Measurements from ENCODE around the gene ANKMY1.

The ANKMY1 gene

DNA sequence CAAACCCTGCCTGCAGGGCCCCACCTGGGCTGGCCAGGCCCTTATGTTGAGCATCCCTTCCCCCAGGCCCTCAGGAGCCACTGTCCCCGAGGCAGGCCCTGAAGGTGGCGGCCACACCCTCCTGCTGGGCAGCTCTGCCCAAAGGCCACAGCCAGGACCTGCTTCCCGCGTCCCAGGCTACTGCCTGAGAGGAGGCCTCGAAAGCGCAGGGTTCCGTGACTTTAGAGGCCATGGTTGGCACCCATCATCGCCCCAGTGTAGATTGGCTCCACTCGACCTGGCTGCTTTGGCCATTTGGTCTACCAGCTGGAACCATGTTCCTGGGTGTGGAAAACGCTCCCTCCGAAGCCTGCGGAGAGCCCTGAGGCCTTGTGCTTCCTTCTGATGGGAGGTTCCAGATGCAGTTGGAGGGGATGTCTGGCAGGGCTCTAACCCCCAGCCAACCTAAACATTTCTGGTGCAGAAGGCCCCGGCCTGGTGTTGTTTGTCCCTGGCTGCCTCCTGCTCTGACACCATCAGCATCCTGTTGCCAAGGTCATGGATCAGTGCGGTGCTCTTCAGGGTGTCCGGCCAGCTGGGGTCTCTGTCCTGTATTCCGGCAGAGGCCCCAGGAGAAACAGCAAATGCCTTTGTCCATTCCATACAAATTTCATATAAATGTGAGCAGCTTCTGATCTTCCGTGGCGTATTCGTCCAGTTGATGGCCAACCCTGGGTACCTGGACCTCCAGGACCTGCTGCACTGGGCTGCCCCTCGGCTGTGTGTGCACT lies 43.5 kb upstream of the ANKMY1 start:
- H3K27ac ChIP-seq (ENCODE audit: low read depth, low read length): no peak overlapping the region
- H3K36me3 ChIP-seq (ENCODE audit: insufficient read depth, low read length): peaks cover 8% of the 10 kb centered on the region; the same call in 1 of the 2 replicates
- no peaks in the 10 kb centered on the region for H3K4me1 ChIP-seq (ENCODE audit: insufficient read depth, low read length)
- H3K9ac ChIP-seq (ENCODE audit: low read depth, low read length): no peak overlapping the region
- H3K27me3 ChIP-seq (ENCODE audit: insufficient read depth, low read length): no peaks in the 10 kb centered on the region
- no peaks in the 10 kb centered on the region for H3K9me3 ChIP-seq (ENCODE audit: insufficient read depth, low read depth, low read length)
- H3K4me3 ChIP-seq (ENCODE audit: low read length): no peak overlapping the region
- 88% methylated on average over 20 of the region's 20 CpGs for WGBS

DNA sequence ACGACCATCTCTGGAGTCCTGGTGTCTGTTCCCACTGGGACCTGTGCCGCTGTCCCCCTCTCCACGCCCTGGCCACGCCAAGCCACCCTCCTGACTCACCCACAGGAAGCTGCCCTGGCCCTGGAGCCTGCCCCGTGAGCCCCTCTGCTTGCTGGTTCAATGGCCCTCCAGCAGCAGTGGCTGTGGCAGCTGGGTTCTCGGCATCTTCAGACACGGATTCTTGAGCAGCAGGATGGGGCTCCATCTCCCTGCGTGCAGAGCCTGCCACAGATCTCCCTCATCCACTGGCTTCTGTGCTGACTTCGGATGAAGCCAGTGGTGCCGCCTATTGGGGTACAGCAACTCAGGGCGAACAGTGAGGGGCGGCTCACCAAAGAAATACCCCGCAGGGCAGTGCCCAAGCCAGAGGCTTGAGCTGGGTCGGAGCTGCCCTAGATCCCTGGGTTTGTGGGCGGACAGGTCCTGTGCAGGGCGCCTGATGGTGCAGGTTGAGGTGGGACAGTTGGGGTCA lies 42.7 kb upstream of the ANKMY1 start:
- Histone ChIP-seq H3K27ac (ENCODE audit: low read depth, low read length) (no peak overlapping the region), H3K9me3 (ENCODE audit: insufficient read depth, low read depth, low read length) (no peaks in the 10 kb centered on the region), H3K4me1 (ENCODE audit: insufficient read depth, low read length) (no peaks in the 10 kb centered on the region), H3K4me3 (ENCODE audit: low read length) (no peak overlapping the region), H3K27me3 (ENCODE audit: insufficient read depth, low read length) (no peaks in the 10 kb centered on the region), H3K36me3 (ENCODE audit: insufficient read depth, low read length) (peaks cover 8% of the 10 kb centered on the region; the same call in 1 of the 2 replicates), H3K9ac (ENCODE audit: low read depth, low read length) (no peak overlapping the region)
- WGBS: 95% methylated on average over 16 of the region's 16 CpGs

DNA sequence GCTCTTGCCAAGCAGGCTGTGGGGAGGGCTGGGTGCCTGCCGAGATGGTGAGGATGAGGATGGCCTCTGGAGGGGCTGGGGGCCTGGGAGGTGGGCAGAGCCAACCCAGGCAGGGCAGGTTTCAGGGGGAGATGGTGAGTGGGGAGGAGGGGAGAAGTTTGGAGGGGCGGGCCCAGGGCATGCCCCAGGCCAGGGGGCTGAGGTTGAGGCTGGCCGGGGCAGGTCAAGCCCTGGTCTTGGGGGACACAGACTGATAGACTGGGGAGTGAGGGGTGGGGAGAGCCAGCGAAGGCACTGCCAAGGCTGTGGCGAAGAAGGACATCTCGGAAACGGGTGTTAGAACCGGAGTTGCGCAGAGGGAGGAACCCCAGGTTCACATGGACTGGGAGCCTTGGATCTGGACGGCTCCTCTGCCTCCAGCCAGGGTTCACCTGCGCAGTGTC lies 41.4 kb upstream of the ANKMY1 start:
- Histone ChIP-seq H3K4me1 (ENCODE audit: insufficient read depth, low read length) (no peaks in the 10 kb centered on the region), H3K27ac (ENCODE audit: low read depth, low read length) (no peak overlapping the region), H3K9me3 (ENCODE audit: insufficient read depth, low read depth, low read length) (no peaks in the 10 kb centered on the region), H3K27me3 (ENCODE audit: insufficient read depth, low read length) (no peaks in the 10 kb centered on the region), H3K9ac (ENCODE audit: low read depth, low read length) (no peak overlapping the region), H3K4me3 (ENCODE audit: low read length) (no peak overlapping the region), H3K36me3 (ENCODE audit: insufficient read depth, low read length) (peaks cover 8% of the 10 kb centered on the region; the same call in 1 of the 2 replicates)
- WGBS: 92% methylated on average over 11 of the region's 11 CpGs

DNA sequence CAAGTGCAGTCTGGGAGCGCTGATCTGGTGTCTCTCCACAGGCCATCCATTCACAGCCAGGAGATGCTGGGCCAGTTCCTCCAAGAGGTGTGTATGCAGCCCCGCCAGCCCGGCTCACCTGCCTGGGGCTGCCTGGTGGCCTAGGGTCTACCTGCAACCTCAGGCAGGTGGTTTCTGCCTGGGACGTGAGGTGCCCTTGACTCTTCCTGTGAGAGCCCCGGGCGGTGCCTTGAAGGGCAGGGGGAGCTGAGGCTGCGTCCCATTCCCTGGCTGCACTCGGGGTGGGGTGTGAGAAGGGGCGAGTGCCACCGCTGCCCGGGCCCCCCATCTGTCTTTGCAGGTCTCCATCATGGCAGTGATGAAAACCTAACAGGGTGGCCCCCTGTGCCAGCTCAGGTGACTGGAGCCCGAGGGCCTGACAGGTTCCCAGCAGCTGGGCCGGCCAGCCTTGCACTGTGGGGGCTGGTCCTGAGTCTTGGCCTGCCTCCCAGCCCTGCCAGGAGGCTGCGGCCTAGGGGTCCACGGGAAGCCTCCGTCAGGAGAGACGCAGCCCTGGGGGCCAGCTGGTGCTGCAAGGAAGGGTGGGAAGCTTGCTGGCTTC lies 40.6 kb upstream of the ANKMY1 start:
- H3K4me3 ChIP-seq (ENCODE audit: low read length): no peak overlapping the region
- H3K27me3 ChIP-seq (ENCODE audit: insufficient read depth, low read length): no peaks in the 10 kb centered on the region
- H3K4me1 ChIP-seq (ENCODE audit: insufficient read depth, low read length): no peaks in the 10 kb centered on the region
- no peak overlapping the region for H3K9ac ChIP-seq (ENCODE audit: low read depth, low read length)
- H3K9me3 ChIP-seq (ENCODE audit: insufficient read depth, low read depth, low read length): no peaks in the 10 kb centered on the region
- peaks cover 9% of the 10 kb centered on the region; the same call in 1 of the 2 replicates for H3K36me3 ChIP-seq (ENCODE audit: insufficient read depth, low read length)
- H3K27ac ChIP-seq (ENCODE audit: low read depth, low read length): no peak overlapping the region
- 94% methylated on average over 17 of the region's 17 CpGs for WGBS

DNA sequence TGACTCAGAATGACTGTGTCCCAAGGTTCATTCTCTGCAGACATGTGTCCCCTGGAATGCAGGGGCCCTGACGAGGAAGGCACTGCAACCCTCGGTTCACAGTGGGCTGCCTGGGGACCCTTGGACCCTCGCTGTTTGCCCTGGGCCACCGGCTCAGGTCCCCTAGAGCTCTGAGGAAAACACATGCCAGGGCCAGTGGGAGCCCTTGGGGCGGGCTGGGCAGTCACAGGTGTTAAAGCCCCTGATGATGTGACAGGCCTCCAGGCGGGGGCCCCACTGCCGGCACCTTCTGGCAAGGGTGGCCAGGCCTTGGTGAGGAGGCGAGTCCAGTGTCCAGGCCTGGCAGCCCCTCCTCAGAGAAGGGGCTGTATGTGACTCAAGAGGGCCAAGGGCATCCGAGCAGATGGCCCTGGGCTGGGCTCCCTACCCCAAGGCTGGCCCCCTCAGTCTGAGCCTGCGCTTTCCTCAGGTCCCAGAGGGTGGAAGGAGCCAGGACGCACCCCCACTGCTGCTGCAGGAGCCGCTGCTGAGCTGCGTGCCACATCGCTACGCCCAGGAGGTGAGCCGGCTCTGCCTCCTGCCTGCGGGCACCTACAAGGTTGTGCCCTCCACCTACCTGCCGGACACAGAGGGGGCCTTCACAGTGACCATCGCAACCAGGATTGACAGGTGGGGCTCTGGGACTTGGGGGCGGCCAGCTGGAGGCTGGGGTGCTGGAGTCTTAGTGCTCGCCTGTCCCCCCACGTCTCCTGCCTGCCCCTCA lies 39.8 kb upstream of the ANKMY1 start:
- H3K4me3 ChIP-seq (ENCODE audit: low read length): no peak overlapping the region
- H3K9ac ChIP-seq (ENCODE audit: low read depth, low read length): no peak overlapping the region
- no peaks in the 10 kb centered on the region for H3K4me1 ChIP-seq (ENCODE audit: insufficient read depth, low read length)
- 94% methylated on average over 22 of the region's 22 CpGs for WGBS
- H3K27ac ChIP-seq (ENCODE audit: low read depth, low read length): no peak overlapping the region
- H3K9me3 ChIP-seq (ENCODE audit: insufficient read depth, low read depth, low read length): no peaks in the 10 kb centered on the region
- H3K36me3 ChIP-seq (ENCODE audit: insufficient read depth, low read length): peaks cover 11% of the 10 kb centered on the region; the same call in 1 of the 2 replicates
- H3K27me3 ChIP-seq (ENCODE audit: insufficient read depth, low read length): no peaks in the 10 kb centered on the region

DNA sequence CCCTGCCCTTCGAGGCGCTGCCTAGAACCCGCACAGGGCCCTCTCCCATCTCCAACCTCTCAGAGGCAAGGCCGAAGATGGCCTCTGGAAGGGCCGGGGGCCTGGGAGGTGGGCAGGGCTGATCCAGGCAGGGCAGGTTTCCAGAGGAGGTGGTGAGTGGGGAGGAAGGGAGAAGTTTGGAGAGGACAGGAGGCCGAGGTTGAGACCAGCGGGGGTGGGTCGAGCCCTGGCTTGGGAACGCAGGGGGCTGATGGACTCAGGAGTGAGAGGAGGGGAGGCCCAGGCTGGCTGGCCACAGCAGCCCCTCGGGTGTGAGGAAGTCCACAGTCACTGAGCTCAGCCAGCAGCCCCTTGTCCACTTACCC lies 39.2 kb upstream of the ANKMY1 start:
- peaks cover 16% of the 10 kb centered on the region for H3K36me3 ChIP-seq (ENCODE audit: insufficient read depth, low read length)
- H3K9me3 ChIP-seq (ENCODE audit: insufficient read depth, low read depth, low read length): no peaks in the 10 kb centered on the region
- no peak overlapping the region for H3K9ac ChIP-seq (ENCODE audit: low read depth, low read length)
- no peaks in the 10 kb centered on the region for H3K4me1 ChIP-seq (ENCODE audit: insufficient read depth, low read length)
- H3K27me3 ChIP-seq (ENCODE audit: insufficient read depth, low read length): no peaks in the 10 kb centered on the region
- 94% methylated on average over 10 of the region's 10 CpGs for whole genome bisulfite sequencing
- H3K4me3 ChIP-seq (ENCODE audit: low read length): no peak overlapping the region
- H3K27ac ChIP-seq (ENCODE audit: low read depth, low read length): no peak overlapping the region

DNA sequence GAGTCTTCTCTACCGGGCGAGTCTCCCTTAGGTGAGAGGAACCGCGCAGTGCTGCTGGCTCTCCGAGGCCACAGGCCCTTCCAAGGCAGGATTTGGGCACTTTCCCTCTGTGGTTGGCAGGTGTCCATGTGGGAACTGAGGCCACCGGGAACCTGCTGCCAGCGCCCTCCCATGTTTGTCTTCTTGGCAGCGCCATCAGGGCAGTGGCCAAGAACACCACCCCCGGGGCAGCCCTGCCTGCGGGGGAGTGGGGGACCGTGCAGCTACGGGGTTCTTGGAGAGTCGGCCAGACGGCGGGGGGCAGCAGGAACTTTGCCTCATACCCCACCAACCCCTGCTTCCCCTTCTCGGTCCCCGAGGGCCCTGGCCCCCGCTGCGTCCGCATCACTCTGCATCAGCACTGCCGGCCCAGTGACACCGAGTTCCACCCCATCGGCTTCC lies 38.7 kb upstream of the ANKMY1 start:
- H3K9me3 ChIP-seq (ENCODE audit: insufficient read depth, low read depth, low read length): no peaks in the 10 kb centered on the region
- H3K36me3 ChIP-seq (ENCODE audit: insufficient read depth, low read length): peaks cover 16% of the 10 kb centered on the region
- H3K27me3 ChIP-seq (ENCODE audit: insufficient read depth, low read length): no peaks in the 10 kb centered on the region
- no peak overlapping the region for H3K27ac ChIP-seq (ENCODE audit: low read depth, low read length)
- H3K9ac ChIP-seq (ENCODE audit: low read depth, low read length): no peak overlapping the region
- H3K4me1 ChIP-seq (ENCODE audit: insufficient read depth, low read length): no peaks in the 10 kb centered on the region
- WGBS: 94% methylated on average over 23 of the region's 23 CpGs
- no peak overlapping the region for H3K4me3 ChIP-seq (ENCODE audit: low read length)

DNA sequence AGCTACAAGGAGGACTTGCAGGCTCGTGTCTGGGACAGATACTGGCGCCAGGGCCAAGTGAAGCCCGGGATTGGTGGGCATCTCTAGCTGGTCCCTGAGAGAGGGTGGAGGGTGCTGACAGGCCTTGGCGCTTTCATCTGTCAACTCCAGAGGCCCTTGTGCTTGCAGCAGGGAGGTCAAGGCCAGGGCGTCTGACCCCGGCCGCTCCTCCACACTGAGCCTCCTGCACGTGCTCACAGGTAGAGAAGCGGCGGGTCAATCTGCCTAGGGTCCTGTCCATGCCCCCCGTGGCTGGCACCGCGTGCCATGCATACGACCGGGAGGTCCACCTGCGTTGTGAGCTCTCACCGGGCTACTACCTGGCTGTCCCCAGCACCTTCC lies 38.3 kb upstream of the ANKMY1 start:
- peaks cover 16% of the 10 kb centered on the region for H3K36me3 ChIP-seq (ENCODE audit: insufficient read depth, low read length)
- H3K4me1 ChIP-seq (ENCODE audit: insufficient read depth, low read length): no peaks in the 10 kb centered on the region
- 95% methylated on average over 17 of the region's 17 CpGs for WGBS

DNA sequence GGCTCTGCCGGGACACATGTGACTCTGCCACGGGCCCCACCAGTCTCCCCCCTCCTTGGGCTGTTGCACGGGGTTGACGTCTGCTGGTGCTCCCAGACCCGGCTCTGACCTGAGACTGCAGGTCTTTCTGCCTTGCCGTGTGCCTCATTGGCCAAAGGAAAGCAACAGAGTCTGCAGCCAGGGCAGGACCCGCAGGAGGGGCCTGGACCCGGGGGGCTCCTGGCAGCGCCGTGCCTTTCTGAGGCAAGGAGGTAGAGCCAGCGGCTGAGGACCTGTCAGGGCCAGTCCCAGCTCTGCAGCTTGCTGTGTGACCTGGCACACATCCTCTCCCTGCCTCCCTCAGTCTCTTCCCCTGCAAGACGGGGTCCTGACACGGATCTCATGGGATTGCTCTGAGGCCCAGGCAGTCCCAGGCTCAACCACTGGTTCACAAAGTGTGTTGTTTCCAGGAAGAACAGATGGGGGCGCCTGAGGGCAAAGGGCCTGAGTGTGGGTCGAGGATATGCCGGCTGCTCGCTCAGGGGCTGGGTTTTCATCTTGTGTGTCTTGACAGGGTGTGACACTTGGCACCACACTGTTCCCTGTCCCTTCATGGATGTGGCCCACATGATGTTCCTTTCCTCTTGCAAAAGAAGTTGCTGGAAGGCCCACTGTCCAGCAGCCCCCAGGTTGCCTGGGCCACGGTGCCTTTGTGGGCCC lies 37.7 kb upstream of the ANKMY1 start:
- Histone ChIP-seq H3K9ac (ENCODE audit: low read depth, low read length) (no peak overlapping the region), H3K27me3 (ENCODE audit: insufficient read depth, low read length) (no peaks in the 10 kb centered on the region), H3K4me3 (ENCODE audit: low read length) (no peak overlapping the region), H3K27ac (ENCODE audit: low read depth, low read length) (no peak overlapping the region), H3K36me3 (ENCODE audit: insufficient read depth, low read length) (peaks cover 16% of the 10 kb centered on the region), H3K9me3 (ENCODE audit: insufficient read depth, low read depth, low read length) (no peaks in the 10 kb centered on the region), H3K4me1 (ENCODE audit: insufficient read depth, low read length) (no peaks in the 10 kb centered on the region)
- 86% methylated on average over 18 of the region's 18 CpGs for WGBS

More for the DNA sequence above, 38.3 kb upstream of the ANKMY1 start:
- Histone ChIP-seq H3K27ac (ENCODE audit: low read depth, low read length) (no peak overlapping the region), H3K27me3 (ENCODE audit: insufficient read depth, low read length) (no peaks in the 10 kb centered on the region), H3K4me3 (ENCODE audit: low read length) (no peak overlapping the region), H3K9me3 (ENCODE audit: insufficient read depth, low read depth, low read length) (no peaks in the 10 kb centered on the region), H3K9ac (ENCODE audit: low read depth, low read length) (no peak overlapping the region)

DNA sequence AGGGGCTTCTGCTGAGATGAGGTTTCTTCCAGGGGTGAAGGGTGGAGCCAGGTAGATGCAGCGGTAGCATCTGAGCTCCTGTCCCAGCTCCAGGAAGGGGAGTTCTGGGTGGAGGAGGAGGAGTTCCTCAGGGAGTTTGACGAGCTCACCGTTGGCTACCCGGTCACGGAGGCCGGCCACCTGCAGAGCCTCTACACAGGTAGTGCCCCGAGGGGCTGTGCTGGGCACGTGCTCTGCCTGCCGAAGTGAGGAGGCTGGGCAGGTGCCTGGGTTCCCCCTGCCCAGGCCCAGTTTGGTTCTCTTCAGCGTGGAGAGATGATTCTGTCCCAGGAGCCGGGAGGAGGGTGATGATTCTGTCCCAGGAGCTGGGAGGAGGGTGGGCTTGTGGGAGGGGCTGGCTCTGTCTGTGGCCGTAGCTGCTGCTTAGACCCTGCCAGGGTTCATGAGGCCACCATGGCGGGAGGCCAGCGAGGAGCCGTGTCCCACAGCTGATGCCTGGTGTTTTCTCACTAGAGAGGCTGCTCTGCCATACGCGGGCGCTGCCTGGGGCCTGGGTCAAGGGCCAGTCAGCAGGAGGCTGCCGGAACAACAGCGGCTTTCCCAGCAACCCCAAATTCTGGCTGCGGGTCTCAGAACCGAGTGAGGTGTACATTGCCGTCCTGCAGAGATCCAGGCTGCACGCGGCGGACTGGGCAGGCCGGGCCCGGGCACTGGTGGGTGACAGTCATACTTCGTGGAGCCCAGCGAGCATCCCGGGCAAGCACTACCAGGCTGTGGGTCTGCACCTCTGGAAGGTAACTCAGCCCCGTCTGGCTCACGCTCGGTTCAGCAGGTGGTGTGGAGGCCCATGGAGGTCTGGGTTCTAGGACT lies 37.0 kb upstream of the ANKMY1 start:
- 94% methylated on average over 34 of the region's 34 CpGs for WGBS
- Histone ChIP-seq H3K9me3 (ENCODE audit: insufficient read depth, low read depth, low read length) (no peaks in the 10 kb centered on the region), H3K4me1 (ENCODE audit: insufficient read depth, low read length) (no peaks in the 10 kb centered on the region), H3K9ac (ENCODE audit: low read depth, low read length) (no peak overlapping the region), H3K4me3 (ENCODE audit: low read length) (no peak overlapping the region), H3K27me3 (ENCODE audit: insufficient read depth, low read length) (no peaks in the 10 kb centered on the region), H3K27ac (ENCODE audit: low read depth, low read length) (no peak overlapping the region), H3K36me3 (ENCODE audit: insufficient read depth, low read length) (peaks cover 15% of the 10 kb centered on the region)

All from HUES64 (cell line).